ENCODE measurements around the gene SLC43A1. TPM values are rescaled to one million over a fixed set of nuclear protein-coding genes. Genes with fewer than 3 reads are reported as not detected.
A peak's percentile ranks its signal among the peaks of the same experiment; 100 is the strongest.

SLC43A1 gene
- total RNA-seq, 1 experiment from 2014 or later, result 27.1 TPM

DNA sequence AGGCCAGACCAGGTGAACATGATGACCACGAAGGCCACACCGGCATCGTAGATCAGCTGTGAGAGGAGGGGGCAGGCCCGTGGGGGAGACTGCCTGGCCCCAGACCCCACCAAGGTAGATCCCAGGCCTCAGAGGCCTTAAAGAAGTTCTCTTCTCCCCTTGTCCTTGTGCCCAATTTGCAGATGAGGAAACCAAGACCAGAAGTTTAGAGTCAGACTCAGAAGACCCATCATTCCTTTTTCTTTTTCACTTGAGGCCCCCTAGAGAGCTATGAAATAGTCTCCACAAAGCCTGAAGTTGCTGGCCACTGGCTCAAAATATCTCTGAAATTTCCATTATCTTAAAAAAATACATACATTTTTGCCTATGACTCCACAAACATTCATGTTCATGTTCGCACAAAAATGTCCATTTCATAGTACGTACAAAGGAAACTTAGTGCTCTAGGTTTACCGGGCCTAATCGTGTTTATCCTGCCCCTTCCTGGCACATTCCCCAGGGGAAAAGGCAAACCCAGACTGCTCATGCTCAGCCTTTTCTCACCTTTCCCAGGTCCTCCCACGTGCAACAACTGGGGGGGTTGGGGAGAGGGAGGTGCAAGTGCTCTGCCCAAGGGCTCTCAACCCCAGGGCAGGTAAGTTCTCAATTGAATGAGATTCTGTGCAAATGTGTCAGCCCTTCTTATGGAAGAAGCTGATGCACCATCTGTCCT is 19.2 kb downstream of the SLC43A1 start (continued):
- no peak for TF ChIP-seq TEAD1 (CRISPR knock-in tag; IDR thresholded peaks at IDR 0.05)
- TF ChIP-seq FOXP4 (CRISPR knock-in tag; IDR thresholded peaks at IDR 0.05), result no peak
- TF ChIP-seq NFATC4 (CRISPR knock-in tag; IDR thresholded peaks at IDR 0.05), result no peak
- TF ChIP-seq GRHL2 (CRISPR knock-in tag; IDR thresholded peaks at IDR 0.05; ENCODE audit: insufficient replicate concordance, severe bottlenecking), result no peak
- no peak for TF ChIP-seq GABPB1 (CRISPR knock-in tag; IDR thresholded peaks at IDR 0.05)
- no peak for TF ChIP-seq SMAD4 (CRISPR knock-in tag; IDR thresholded peaks at IDR 0.05)

DNA sequence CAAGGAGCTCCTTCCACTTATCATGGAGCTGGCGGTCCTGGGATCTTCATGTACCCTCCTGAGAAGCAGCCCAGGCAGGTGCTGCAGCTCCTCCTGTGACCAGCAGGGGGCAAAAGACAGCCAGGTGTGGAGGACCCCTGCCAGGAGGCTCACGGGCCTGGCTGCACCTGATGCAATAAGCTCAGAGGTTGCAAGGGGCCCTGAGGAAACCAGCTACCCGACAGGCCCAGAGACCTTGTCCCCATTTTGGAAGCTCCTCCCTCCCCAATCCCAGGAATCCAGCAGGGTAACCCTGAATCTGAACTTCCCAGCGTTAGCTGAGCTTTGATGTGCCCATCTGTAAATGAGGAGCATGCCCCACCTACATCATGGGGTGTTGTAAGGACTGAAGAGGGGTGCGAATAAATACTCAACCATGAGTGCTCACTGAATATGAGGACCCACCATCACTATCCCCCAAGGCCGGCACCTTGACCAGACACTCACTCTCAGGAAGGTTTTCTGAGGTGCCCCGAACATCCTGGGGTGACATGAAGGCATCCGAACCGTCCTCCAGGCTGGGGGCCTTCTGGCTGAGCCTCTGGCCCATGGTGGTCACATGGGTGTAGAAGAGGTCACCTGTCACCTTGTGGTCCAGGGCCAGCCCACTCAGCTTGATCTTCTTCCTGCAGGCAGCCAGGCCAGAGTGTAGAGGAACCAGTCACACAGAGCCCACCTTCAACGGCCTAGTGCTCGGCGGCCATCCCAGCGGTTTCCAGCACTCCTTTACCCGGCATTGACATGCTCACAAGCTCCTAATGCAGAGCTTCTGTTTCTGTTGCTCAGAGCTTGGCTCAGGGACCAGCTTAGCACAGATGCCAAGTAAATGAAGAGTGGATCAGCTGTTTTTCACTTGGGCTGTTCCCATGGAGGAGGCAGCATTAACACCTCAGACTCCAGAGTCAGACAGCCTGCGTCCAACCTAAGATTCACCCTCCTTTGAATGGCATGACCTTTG is 21.7 kb downstream of the SLC43A1 start:
- peaks cover 20% of the 10 kb centered on the region for H3K36me3 Mint-ChIP-seq
- H3K27me3 Mint-ChIP-seq (ENCODE audit: low read depth), result no peaks in the 10 kb centered on the region; the same call in 1 of the 2 replicates
- H3K27ac Mint-ChIP-seq, result peak overlapping the region; percentile 96
- H3K4me3 Mint-ChIP-seq, result no peak overlapping the region
- ATAC-seq (peak; percentile 83), DNase-seq (ENCODE audit: low spot score) (peak; percentile 95)
- POLR2A ChIA-PET, result interaction anchor here (0.5 to 2.0 kb wide), 18 partner anchors 11 to 153 kb away, joined by 4 to 37 read pairs (median 6); partner anchors contain the start of genes RTN4RL2, SERPING1, SLC43A1 and TIMM10
- H3K4me1 Mint-ChIP-seq, result peaks cover 15% of the 10 kb centered on the region
- H3K9me3 Mint-ChIP-seq, result no peaks in the 10 kb centered on the region
- CTCF ChIA-PET, result interaction anchor here (0.5 to 8.5 kb wide), 61 partner anchors 9 to 1565 kb away, joined by 3 to 260 read pairs (median 5); partner anchors contain the start of genes BTBD18, CLP1, MED19 and RTN4RL2
- TF ChIP-seq GABPB1 (CRISPR knock-in tag; IDR thresholded peaks at IDR 0.05) (peak; percentile 100), ZNF121 (CRISPR knock-in tag; IDR thresholded peaks at IDR 0.05) (peak; percentile 69; the same call in 1 of the 2 replicates), E2F5 (CRISPR knock-in tag; IDR thresholded peaks at IDR 0.05) (0 out of 2 replicates have a peak, but pooled peaks have one; percentile 53), MAX (CRISPR knock-in tag; IDR thresholded peaks at IDR 0.05) (peak; percentile 92), ETV6 (CRISPR knock-in tag; IDR thresholded peaks at IDR 0.05) (peak; percentile 48; the same call in 1 of the 2 replicates), ATF1 (CRISPR knock-in tag; IDR thresholded peaks at IDR 0.05) (no peak), PREB (CRISPR knock-in tag; IDR thresholded peaks at IDR 0.05; ENCODE audit: borderline replicate concordance) (no peak), CBFB (CRISPR knock-in tag; IDR thresholded peaks at IDR 0.05; ENCODE audit: low read depth) (no peak), EMX1 (CRISPR knock-in tag; IDR thresholded peaks at IDR 0.05) (peak; percentile 83; the same call in 1 of the 2 replicates), TCF7 (CRISPR knock-in tag; IDR thresholded peaks at IDR 0.05; ENCODE audit: low read depth) (no peak), NFE2L1 (CRISPR knock-in tag; IDR thresholded peaks at IDR 0.05) (no peak), NR2C2 (CRISPR knock-in tag; IDR thresholded peaks at IDR 0.05) (no peak), SOX15 (CRISPR knock-in tag; IDR thresholded peaks at IDR 0.05) (no peak), ATF2 (CRISPR knock-in tag; IDR thresholded peaks at IDR 0.05; ENCODE audit: borderline replicate concordance, low read depth) (no peak)
- TF ChIP-seq, protein P1, sequence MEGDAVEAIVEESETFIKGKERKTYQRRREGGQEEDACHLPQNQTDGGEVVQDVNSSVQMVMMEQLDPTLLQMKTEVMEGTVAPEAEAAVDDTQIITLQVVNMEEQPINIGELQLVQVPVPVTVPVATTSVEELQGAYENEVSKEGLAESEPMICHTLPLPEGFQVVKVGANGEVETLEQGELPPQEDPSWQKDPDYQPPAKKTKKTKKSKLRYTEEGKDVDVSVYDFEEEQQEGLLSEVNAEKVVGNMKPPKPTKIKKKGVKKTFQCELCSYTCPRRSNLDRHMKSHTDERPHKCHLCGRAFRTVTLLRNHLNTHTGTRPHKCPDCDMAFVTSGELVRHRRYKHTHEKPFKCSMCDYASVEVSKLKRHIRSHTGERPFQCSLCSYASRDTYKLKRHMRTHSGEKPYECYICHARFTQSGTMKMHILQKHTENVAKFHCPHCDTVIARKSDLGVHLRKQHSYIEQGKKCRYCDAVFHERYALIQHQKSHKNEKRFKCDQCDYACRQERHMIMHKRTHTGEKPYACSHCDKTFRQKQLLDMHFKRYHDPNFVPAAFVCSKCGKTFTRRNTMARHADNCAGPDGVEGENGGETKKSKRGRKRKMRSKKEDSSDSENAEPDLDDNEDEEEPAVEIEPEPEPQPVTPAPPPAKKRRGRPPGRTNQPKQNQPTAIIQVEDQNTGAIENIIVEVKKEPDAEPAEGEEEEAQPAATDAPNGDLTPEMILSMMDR (IDR thresholded peaks at IDR 0.05), result peak; percentile 93
- TF ChIP-seq, protein P2, sequence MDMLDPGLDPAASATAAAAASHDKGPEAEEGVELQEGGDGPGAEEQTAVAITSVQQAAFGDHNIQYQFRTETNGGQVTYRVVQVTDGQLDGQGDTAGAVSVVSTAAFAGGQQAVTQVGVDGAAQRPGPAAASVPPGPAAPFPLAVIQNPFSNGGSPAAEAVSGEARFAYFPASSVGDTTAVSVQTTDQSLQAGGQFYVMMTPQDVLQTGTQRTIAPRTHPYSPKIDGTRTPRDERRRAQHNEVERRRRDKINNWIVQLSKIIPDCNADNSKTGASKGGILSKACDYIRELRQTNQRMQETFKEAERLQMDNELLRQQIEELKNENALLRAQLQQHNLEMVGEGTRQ (CRISPR knock-in tag; IDR thresholded peaks at IDR 0.05), result peak; percentile 48; the same call in 1 of the 2 replicates
- TF ChIP-seq, protein P3, sequence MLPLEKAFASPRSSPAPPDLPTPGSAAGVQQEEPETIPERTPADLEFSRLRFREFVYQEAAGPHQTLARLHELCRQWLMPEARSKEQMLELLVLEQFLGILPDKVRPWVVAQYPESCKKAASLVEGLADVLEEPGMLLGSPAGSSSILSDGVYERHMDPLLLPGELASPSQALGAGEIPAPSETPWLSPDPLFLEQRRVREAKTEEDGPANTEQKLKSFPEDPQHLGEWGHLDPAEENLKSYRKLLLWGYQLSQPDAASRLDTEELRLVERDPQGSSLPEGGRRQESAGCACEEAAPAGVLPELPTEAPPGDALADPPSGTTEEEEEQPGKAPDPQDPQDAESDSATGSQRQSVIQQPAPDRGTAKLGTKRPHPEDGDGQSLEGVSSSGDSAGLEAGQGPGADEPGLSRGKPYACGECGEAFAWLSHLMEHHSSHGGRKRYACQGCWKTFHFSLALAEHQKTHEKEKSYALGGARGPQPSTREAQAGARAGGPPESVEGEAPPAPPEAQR (CRISPR knock-in tag; IDR thresholded peaks at IDR 0.05), result no peak
